Right lobe of liver (tissue), 4 donors: ENCODE measurements around the gene SSH2.

ENCODE experiments used
- CTCF ChIP-seq, 4 donors: fragments of 200-600 bp in 3 of 4; fragments of 450-650 bp in 1 of 4; IDR thresholded peaks; one replicate each; pipeline versions ENCODE4 v1.5.1 to v1.8.0; 2016 to 2022; ENCODE audit warnings: antibody characterized with exemption in 4 of 4, mild to moderate bottlenecking in 2 of 4
- POLR2A ChIP-seq: fragments of 450-650 bp; IDR thresholded peaks from one replicate; pipeline ENCODE4 v1.6.1; 2017; ENCODE audit warnings: antibody characterized with exemption, mild to moderate bottlenecking
- donor health status: DM: no; HTN: no; CAD: no.
- donor health status: DM: no; HTN: no; CAD: no.
- donor health status: DM: no; HTN: yes; CAD: no.

DNA sequence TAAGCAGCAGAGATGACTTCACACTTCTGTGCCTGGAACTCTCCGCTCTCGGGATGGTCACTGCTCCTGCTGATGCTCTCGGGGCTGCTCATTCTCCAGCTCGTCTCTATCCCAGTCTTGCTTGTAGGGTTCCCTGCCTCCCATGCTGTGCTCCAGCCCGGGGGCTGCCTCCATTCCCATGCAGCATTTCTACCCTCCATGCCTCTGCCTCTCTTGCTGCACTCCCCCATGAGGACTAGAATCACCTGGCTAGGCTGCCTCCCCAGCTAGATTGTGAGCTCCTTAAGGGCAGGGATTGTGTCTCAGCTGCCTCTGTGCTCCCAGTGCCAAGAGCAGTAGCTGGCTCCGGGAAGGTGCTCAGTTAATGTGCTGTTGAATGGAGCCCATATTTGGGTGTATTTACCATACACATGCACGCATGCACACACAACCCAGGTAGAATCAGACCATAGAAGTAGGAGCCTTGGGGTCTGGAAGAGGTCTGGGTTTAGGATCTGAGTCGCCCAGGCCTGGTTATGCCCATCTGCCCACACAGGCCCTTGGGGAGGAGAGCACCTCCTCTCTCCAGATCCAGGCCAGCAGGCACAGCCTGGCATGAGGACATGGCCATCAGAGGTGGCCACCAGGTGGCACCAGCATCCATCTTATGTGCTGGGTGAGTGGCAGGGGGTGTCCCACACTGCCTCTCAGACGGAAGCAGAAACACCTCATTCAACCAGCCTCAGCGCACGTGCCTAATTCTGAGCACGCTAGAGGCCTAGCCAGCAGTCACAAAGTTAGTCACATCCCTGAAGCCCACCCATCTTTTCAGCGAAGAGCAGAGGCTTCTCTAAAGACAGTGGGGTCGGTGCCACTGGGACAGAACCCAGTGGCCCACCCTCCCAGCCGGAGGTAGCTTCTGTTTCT lies 349.9 kb downstream of the SSH2 start:
- TF ChIP-seq CTCF (IDR thresholded peaks at IDR 0.05): peak; percentile 87 to 97 (median 92)
- no peak for TF ChIP-seq POLR2A
